PC-3 (cell line): ENCODE results near the gene EXOC2.

Experiments used
- CTCF ChIP-seq: fragments of 300-600 bp; sonication (generic); conservative IDR thresholded peaks from 2 replicates; pipeline ENCODE4 v1.5.1; 2017; ENCODE audit warnings: antibody characterized with exemption, low read depth, mild to moderate bottlenecking, low read length
- EZH2 ChIP-seq: fragments of 300-600 bp; sonication (generic); IDR thresholded peaks from one replicate; pipeline ENCODE4 v1.6.1; 2017; ENCODE audit warnings: antibody characterized with exemption, mild to moderate bottlenecking, low read length; ENCODE audit not compliant: unreplicated experiment

GRCh38 chr6:508006-508405 is 184.9 kb downstream of the EXOC2 start:
- TF ChIP-seq EZH2 (no peak), CTCF (no peak)
